ENCODE measurements around the gene CLIC6. TPM values are rescaled to one million over a fixed set of nuclear protein-coding genes. Genes with fewer than 3 reads are reported as not detected.
A peak's percentile ranks its signal among the peaks of the same experiment; 100 is the strongest.

CLIC6 gene
- polyA plus RNA-seq, 4 donors, result 1.7 to 4.2 (median 2.1) TPM

- DNase-seq (ENCODE audit: low read depth in 4 of 4, low spot score in 2 of 4), result no peak
Observed at GRCh38 chr21:34722684-34723300, 54.0 kb downstream of the CLIC6 start.

DNA sequence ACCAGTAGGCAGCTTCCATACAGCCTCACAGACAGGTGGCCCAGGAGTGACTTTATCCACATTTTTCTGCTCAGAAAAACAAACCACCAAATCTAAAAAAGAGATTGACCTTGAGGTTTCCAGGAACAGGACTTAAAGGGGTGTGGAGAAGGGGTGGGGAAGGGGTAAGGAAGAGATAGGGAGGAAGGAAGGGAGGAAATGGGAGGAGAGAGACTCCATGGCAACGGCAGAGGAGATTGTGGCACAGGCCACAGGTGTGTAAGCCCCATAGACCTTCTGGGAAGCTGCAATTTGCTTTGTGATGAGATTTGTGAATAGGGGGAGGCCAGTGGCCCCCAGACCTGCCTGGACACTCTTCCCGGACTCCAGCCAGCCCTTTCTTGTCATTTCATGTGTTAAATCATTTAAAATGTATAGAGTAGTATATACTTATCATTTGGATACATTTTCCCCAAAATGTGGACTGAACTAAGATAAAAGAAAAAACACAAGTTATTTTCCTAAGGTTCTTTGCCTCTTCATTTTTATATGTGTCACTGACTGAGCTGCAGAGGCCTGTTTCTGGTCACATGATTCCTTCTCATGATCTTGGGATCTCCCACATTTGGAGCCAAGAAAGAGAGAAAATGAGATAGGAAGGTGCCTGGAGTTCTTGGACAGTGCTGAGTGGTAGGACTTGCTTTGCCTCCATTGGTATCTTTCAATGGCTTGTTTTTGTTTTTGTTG is 55.5 kb downstream of the CLIC6 start:
- DNase-seq (ENCODE audit: low read depth in 4 of 4, low spot score in 2 of 4), result no peak

GRCh38 chr21:34724857-34725195 is 56.0 kb downstream of the CLIC6 start:
- no peak for DNase-seq (ENCODE audit: low read depth in 4 of 4, low spot score in 2 of 4)

DNA sequence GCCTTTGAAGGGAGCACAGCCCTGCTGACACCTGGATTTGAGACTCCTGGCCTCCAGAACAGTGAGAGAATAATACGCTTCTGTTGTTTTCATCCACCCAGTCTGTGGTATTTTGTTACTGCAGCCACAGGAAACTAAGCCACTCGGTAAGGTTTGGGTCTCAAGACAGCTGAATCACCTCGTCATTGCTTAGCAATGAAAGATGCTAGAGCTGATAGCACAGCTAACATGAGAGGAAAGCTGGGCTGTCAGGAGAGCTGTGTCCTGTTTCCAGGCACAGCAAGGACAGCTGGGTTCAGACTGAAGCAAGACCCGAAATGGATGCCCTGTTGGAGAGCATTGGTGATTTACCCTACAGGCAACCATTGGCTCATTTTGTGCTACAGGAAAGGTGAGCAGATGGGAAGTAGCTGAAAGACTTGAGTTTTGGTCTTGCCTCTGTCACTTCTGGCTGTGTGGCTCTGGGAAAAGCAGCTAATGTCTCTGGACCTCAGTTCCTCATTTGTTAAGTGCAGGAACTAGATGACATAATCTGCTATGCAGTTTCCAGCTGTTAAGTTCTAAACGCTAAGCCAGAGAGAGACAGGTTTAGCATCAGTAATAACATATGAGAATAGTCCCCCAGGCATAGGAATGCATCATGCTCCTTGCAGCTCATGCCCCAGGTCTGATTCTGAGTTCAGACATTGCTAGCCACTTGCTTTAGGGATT is 58.0 kb downstream of the CLIC6 start:
- no peak for DNase-seq (ENCODE audit: low read depth in 4 of 4, low spot score in 2 of 4)

- DNase-seq (ENCODE audit: low read depth in 4 of 4, low spot score in 2 of 4), result no peak
Observed at GRCh38 chr21:34728479-34728878, 59.7 kb downstream of the CLIC6 start.

GRCh38 chr21:34730194-34730593 is 61.4 kb downstream of the CLIC6 start:
- no peak for DNase-seq (ENCODE audit: low read depth in 4 of 4, low spot score in 2 of 4)

DNA sequence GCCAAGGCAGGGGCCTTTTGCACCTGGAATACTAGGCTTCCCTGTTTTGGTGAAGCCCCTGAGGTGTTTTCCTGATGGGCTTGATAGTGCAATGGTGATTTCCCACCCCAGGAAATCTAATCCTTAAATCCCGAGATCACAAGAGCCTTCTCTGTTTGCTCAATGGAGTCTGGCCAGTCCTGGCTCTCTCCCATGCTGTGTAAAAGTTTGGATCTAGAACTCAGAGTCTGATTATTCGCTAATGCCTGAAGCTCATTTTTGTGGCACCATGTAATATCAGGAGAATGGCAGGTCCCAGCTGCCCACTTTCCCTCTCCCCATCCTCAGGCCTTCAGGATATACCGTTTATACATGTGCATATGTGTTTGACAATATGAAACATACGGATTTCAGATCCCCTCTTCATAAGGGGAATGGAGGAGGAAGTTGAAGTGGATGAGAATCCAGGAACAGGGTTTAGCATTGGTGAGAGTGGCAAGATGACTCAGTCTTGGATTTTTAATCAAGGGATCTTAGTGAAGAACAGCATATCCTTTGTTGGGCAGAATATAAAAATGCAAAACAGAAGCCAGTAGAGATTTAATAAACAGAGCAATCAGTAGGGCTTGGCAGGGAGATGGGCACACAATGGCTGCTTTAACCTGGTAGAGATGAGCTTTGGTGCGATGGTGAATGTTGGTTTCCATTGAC is 62.1 kb downstream of the CLIC6 start:
- DNase-seq (ENCODE audit: low read depth in 4 of 4, low spot score in 2 of 4), result no peak

DNA sequence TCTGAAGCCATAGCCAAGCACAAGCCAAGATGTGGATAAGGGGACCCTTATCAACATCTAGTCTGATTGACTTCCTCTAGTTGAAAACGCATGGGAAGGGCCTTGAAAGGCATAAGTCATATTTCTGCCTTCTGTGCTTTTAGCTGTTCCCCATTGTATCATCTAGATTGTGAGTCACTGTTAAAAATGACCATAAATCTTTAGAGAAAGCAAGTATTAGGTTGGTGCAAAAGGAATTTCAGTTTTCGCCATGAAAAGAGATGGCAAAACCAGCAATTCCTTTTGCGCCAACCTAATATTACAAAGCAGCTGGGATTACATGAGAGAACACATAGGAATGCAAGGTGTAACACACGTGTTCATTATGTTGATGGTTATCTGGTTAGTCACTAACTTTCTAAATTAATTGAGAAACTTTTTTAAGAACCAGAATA is 63.6 kb downstream of the CLIC6 start:
- no peak for DNase-seq (ENCODE audit: low read depth in 4 of 4, low spot score in 2 of 4)

GRCh38 chr21:34733852-34734251 is 65.1 kb downstream of the CLIC6 start:
- DNase-seq (ENCODE audit: low read depth in 4 of 4, low spot score in 2 of 4), result no peak

GRCh38 chr21:34734696-34735095 is 65.9 kb downstream of the CLIC6 start:
- DNase-seq (ENCODE audit: low read depth in 4 of 4, low spot score in 2 of 4), result no peak

GRCh38 chr21:34736116-34736874 is 67.5 kb downstream of the CLIC6 start:
- no peak for DNase-seq (ENCODE audit: low read depth in 4 of 4, low spot score in 2 of 4)

GRCh38 chr21:34737115-34737514 is 68.3 kb downstream of the CLIC6 start:
- no peak for DNase-seq (ENCODE audit: low read depth in 4 of 4, low spot score in 2 of 4)

GRCh38 chr21:34740198-34740597 is 71.4 kb downstream of the CLIC6 start:
- no peak for DNase-seq (ENCODE audit: low read depth in 4 of 4, low spot score in 2 of 4)

DNA sequence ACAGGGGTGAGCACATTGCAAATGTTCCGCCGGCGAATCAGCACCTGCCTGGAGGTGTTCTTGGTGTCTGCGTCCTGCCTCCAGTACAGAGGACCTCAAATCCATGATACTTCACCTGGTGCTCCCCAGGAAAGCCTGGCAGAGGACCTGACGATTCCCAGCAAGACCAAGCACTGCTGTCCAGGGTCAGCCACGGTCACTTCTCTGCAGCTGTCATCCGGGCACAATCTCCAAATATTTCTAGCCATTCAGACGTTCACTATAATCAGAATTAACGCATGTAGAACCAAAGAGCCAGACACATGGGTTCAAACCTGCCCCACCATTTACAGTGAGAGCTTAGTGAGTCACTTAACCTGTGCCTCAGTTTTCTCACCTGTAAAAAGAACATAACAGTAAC is 74.5 kb downstream of the CLIC6 start:
- no peak for DNase-seq (ENCODE audit: low read depth in 4 of 4, low spot score in 2 of 4)

DNA sequence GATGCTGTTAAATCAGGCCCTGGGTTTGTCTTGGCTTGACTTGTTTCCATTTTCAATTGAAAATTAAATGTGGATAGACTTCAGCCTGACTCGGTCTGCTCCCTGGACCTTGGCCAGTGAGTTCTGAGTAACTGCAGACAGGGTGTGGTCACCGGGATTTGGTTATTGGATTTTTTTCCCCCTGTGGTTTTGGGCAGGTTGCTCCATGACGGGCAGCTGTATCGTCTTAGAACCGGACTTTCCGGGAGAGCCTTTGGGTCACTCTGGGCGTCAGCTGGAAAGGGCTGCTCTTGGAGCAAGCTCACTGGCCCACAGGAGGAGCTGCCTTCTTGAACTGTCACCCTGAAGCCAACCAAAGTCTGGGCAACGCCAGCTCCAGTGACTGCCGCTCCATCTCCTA is 75.0 kb downstream of the CLIC6 start:
- DNase-seq (ENCODE audit: low read depth in 4 of 4, low spot score in 2 of 4), result no peak

DNA sequence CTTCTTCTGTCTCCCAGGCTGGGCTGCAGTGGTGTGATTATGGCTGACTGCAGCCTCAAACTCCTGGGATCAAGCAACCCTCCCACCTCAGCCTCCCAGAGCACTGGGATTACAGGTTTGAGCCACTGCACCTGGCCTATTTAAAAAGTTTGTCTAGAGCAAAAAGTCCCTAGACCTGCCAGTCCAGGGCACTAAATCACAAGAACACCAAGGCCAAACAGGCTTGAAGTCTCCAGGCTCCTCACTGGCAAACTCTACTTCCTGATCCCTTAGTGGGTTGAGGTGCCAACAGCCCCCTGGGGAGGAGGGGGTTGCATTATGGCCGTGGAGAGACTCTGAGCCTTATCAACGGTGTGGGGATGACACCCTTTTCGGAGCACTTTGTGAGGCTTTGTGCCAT is 76.0 kb downstream of the CLIC6 start:
- no peak for DNase-seq (ENCODE audit: low read depth in 4 of 4, low spot score in 2 of 4)

- peak; percentile 37 to 66 (median 45) for DNase-seq (ENCODE audit: low read depth in 4 of 4, low spot score in 2 of 4)
Observed at GRCh38 chr21:34745557-34746255, 76.9 kb downstream of the CLIC6 start.

DNA sequence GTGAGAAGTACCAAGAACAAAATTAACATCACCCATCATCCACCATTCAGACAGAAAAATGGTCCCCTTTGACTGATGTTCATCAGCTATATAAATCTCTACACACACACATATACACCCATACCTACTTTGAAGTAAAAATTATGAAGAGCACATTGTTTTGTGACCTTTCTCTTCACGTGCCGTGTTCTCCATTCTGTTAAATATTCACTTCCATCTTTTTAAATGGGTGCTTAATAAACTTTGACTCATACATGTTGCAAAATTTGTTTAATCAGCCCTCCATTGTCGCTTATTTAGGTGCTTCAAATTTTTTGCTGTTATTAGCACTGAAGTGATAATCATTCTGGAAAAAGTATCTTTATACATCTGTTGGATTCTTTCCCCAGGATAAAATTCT is 80.1 kb downstream of the CLIC6 start:
- no peak for DNase-seq (ENCODE audit: low read depth in 4 of 4, low spot score in 2 of 4)

DNA sequence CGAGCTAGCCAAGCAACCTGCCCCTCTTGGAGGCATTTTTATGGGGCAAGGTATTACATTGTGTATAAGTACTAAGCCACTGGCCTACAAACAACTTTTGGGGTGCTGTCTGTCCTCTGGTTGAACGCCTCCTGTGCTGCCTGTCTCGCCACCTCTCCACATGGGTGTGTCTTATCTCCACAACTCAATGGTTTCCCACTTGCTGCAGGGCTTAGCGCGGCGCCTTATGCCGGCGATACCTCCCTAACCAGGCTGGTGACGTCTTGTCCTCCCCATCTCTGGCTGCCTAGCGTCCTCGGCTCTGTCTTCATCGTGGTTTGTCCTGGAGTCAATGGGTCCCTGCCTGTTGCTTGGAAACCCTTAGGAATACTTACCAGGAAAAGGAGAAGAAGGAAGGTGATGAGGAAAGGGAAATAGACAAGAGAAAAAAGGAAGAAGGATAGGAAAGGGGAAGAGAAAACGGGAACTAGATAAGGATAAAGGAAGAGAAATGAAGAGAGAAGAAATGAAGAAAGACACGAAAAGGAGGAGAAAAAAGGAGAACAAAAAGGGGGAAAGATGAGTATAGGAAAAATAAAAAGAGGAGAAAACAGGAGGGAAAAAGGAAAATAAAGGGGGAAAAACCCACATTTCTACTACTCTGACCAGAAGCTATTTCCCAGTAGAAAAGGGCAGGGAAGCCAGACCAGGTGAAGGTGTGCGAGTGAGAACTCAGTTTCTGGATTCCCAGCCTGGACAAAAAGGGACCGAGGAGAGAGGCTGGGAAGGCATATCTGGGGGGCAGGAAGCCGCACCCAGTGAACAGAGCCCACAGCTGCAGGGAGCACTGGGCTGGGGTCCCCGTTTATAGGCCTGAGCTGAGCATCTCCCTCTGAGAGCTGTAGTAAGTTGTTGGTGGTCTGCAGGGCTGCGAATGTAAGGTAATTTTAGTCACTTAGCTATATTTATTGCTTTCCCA is 86.2 kb downstream of the CLIC6 start:
- no peak for DNase-seq (ENCODE audit: low read depth in 4 of 4, low spot score in 2 of 4)
